IMR-90 (cell line): ENCODE results near the gene TMEM53. TPM values are rescaled to one million over a fixed set of nuclear protein-coding genes. Genes with fewer than 3 reads are reported as not detected.

Experiments
- ATAC-seq: fragments of 200-7000 bp; cut with Tn5 transposase; 2 replicates; pipeline ENCODE4 v1.9.1; 2020; ENCODE audit warnings: low read depth, mild to moderate bottlenecking, moderate library complexity
- BruUV-seq: library from RNA; stranded (reverse); fragments of 400-500 nt; replicated peaks from 2 replicates; lab custom pipeline; 2021; lab: Mats Ljungman, UMichigan
- CTCF ChIA-PET: fragments of 300-600 bp; formaldehyde crosslinking; extraction: SDS; loops from one replicate; lab custom pipeline; 2021; ENCODE audit warnings: antibody characterized with exemption; lab: Yijun Ruan, JAX
- POLR2A ChIA-PET: fragments of 300-600 bp; sonication (Branson Sonifier 250); formaldehyde crosslinking; loops from one replicate; lab custom pipeline; 2022; ENCODE audit warnings: antibody characterized with exemption; ENCODE audit not compliant: unreplicated experiment; lab: Charles Lee
- DNase-seq: peaks from one replicate; pipeline ENCODE4 v3.0.0; 2013
- H2AFZ ChIP-seq: replicated peaks from 2 replicates; pipeline ENCODE3; 2013; ENCODE audit warnings: low read length, mild to moderate bottlenecking; ENCODE audit not compliant: poor library complexity
- H2AK5ac ChIP-seq: 2 replicates; pipeline ENCODE4 v1.6.1; 2013; ENCODE audit warnings: low read depth, low read length, inconsistent platforms
- H2AK9ac ChIP-seq: replicated peaks from 2 replicates; pipeline ENCODE3; 2013; ENCODE audit warnings: mild to moderate bottlenecking, low read depth, low read length, moderate library complexity; ENCODE audit not compliant: poor library complexity
- H2BK120ac ChIP-seq: 2 replicates; pipeline ENCODE4 v1.6.1; 2013; ENCODE audit warnings: low read depth, low read length, inconsistent platforms
- H2BK15ac ChIP-seq: 3 replicates; pipeline ENCODE4 v1.6.1; 2013; ENCODE audit warnings: low read depth, low read length, inconsistent platforms
- H2BK20ac ChIP-seq: 2 replicates; pipeline ENCODE4 v1.6.1; 2013; ENCODE audit warnings: low read depth, mild to moderate bottlenecking, inconsistent platforms, low read length, moderate library complexity
- H2BK5ac ChIP-seq: 2 replicates; pipeline ENCODE4 v1.6.1; 2013; ENCODE audit warnings: mild to moderate bottlenecking, low read depth, low read length, inconsistent platforms; ENCODE audit not compliant: poor library complexity, severe bottlenecking
- H3K14ac ChIP-seq: replicated peaks from 2 replicates; pipeline ENCODE4 v1.6.1; 2013; ENCODE audit warnings: low read depth, low read length, inconsistent platforms
- H3K18ac ChIP-seq: 2 replicates; pipeline ENCODE4 v1.6.1; 2013; ENCODE audit warnings: low read depth, low read length, control low read depth
- H3K23ac ChIP-seq: 2 replicates; pipeline ENCODE4 v1.6.1; 2013; ENCODE audit warnings: low read depth, low read length, inconsistent platforms
- H3K27ac ChIP-seq: 2 replicates; pipeline ENCODE4 v1.5.1; 2013; ENCODE audit warnings: mild to moderate bottlenecking, control low read depth, low read length; ENCODE audit not compliant: insufficient read depth
- H3K27me3 ChIP-seq: 2 replicates; pipeline ENCODE4 v1.6.1; 2013; ENCODE audit warnings: low read length; ENCODE audit not compliant: control insufficient read depth, insufficient read depth
- H3K36me3 ChIP-seq: 2 replicates; pipeline ENCODE4 v1.6.1; 2013; ENCODE audit warnings: low read length, mixed read lengths; ENCODE audit not compliant: control insufficient read depth, insufficient read depth
- H3K4ac ChIP-seq: 2 replicates; pipeline ENCODE4 v1.6.1; 2013; ENCODE audit warnings: low read depth, low read length, inconsistent platforms
- H3K4me1 ChIP-seq: 2 replicates; pipeline ENCODE4 v1.6.1; 2013; ENCODE audit warnings: low read length, mixed read lengths; ENCODE audit not compliant: control insufficient read depth, insufficient read depth
- H3K4me2 ChIP-seq: 2 replicates; pipeline ENCODE4 v1.6.1; 2013; ENCODE audit warnings: low read depth, mild to moderate bottlenecking, control low read depth, low read length, moderate library complexity
- H3K4me3 ChIP-seq: 2 replicates; pipeline ENCODE4 v1.5.1; 2013; ENCODE audit warnings: low read depth, mild to moderate bottlenecking, control low read depth, low read length, moderate library complexity; ENCODE audit not compliant: insufficient read depth
- H3K56ac ChIP-seq: 2 replicates; pipeline ENCODE4 v1.6.1; 2013; ENCODE audit warnings: low read length, inconsistent platforms; ENCODE audit not compliant: insufficient read depth; ENCODE audit errors: extremely low read depth
- H3K79me1 ChIP-seq, 2 experiments: 2 replicates each; pipeline ENCODE4 v1.6.1; 2013; ENCODE audit warnings: low read length in 2 of 2, inconsistent platforms in 1 of 2, low read depth in 1 of 2
- H3K9ac ChIP-seq: 2 replicates; pipeline ENCODE4 v1.6.1; 2013; ENCODE audit warnings: low read depth, low read length, control low read depth
- H3K9me1 ChIP-seq: 2 replicates; pipeline ENCODE4 v1.6.1; 2013; ENCODE audit warnings: low read length, inconsistent platforms; ENCODE audit not compliant: insufficient read depth
- H3K9me3 ChIP-seq: 2 replicates; pipeline ENCODE4 v1.6.1; 2013; ENCODE audit warnings: low read length; ENCODE audit not compliant: control insufficient read depth, insufficient read depth
- H4K20me1 ChIP-seq: 2 replicates; pipeline ENCODE4 v1.6.1; 2013; ENCODE audit warnings: low read length, inconsistent platforms; ENCODE audit not compliant: insufficient read depth
- H4K5ac ChIP-seq: 2 replicates; pipeline ENCODE4 v1.6.1; 2013; ENCODE audit warnings: mild to moderate bottlenecking, low read depth, low read length, control low read depth
- H4K8ac ChIP-seq, 2 experiments: 2 replicates each; pipeline ENCODE4 v1.6.1; 2013; ENCODE audit warnings: low read depth in 2 of 2, low read length in 2 of 2, control low read depth in 1 of 2, inconsistent platforms in 1 of 2
- H4K91ac ChIP-seq: 2 replicates; pipeline ENCODE4 v1.6.1; 2013; ENCODE audit warnings: low read depth, low read length, inconsistent platforms; ENCODE audit not compliant: insufficient read depth
- BHLHE40 ChIP-seq: fragments of 150-350 bp; IDR thresholded peaks from 2 replicates; pipeline ENCODE4 v1.6.1; 2016; ENCODE audit warnings: mild to moderate bottlenecking, low read depth, low read length
- CEBPB ChIP-seq: IDR thresholded peaks from 2 replicates; pipeline ENCODE4 v1.6.1; 2012; ENCODE audit warnings: low read depth, low read length, improper control_type of control experiment
- CHD1 ChIP-seq: IDR thresholded peaks from 2 replicates; pipeline ENCODE4 v1.6.1; 2012; ENCODE audit warnings: low read depth, low read length, improper control_type of control experiment
- FOS ChIP-seq: fragments of 150-350 bp; IDR thresholded peaks from 2 replicates; pipeline ENCODE4 v1.6.1; 2016; ENCODE audit warnings: low read depth, low read length
- MAFK ChIP-seq: IDR thresholded peaks from 2 replicates; pipeline ENCODE4 v1.6.1; 2012; ENCODE audit warnings: low read depth, low read length, improper control_type of control experiment
- MAZ ChIP-seq: IDR thresholded peaks from 2 replicates; pipeline ENCODE4 v1.6.1; 2012; ENCODE audit warnings: low read depth, mild to moderate bottlenecking, low read length, improper control_type of control experiment, moderate library complexity, borderline replicate concordance
- MXI1 ChIP-seq: IDR thresholded peaks from 2 replicates; pipeline ENCODE4 v1.6.1; 2012; ENCODE audit warnings: low read depth, mild to moderate bottlenecking, low read length, moderate library complexity, borderline replicate concordance
- NFE2L2 ChIP-seq: fragments of 150-350 bp; IDR thresholded peaks from 2 replicates; pipeline ENCODE4 v1.6.1; 2016; ENCODE audit warnings: low read depth, mild to moderate bottlenecking, low read length
- POLR2A ChIP-seq: IDR thresholded peaks from 2 replicates; pipeline ENCODE4 v1.6.1; 2012; ENCODE audit warnings: mild to moderate bottlenecking, low read depth, low read length
- RAD21 ChIP-seq: IDR thresholded peaks from 2 replicates; pipeline ENCODE4 v1.6.1; 2012; ENCODE audit warnings: low read length, improper control_type of control experiment
- RCOR1 ChIP-seq: IDR thresholded peaks from 2 replicates; pipeline ENCODE4 v1.6.1; 2012; ENCODE audit warnings: mild to moderate bottlenecking, low read length, improper control_type of control experiment; ENCODE audit not compliant: insufficient replicate concordance
- RFX5 ChIP-seq: IDR thresholded peaks from 2 replicates; pipeline ENCODE4 v1.8.0; 2012; ENCODE audit warnings: low read depth, mild to moderate bottlenecking, low read length, moderate library complexity
- SMC3 ChIP-seq: fragments of 150-350 bp; IDR thresholded peaks from 2 replicates; pipeline ENCODE4 v1.6.1; 2016; ENCODE audit warnings: low read depth, mild to moderate bottlenecking, antibody characterized with exemption, low read length, moderate library complexity
- WGBS, 2 experiments: methylation state at CpG; one replicate each; pipeline versions ENCODE4 v1.1.5 to v1.1.7; 2013; ENCODE audit warnings: missing lambda C conversion rate in 2 of 2; ENCODE audit not compliant: insufficient read length in 1 of 2; ENCODE audit errors: extremely low coverage in 2 of 2; 5-methylcytosine and 5-hydroxymethylcytosine counted together
- dilution Hi-C: fragments of 300-500 bp; cut with HindIII; formaldehyde crosslinking; loops from one replicate; pipeline ENCODE4 v1.14.3; 2018; ENCODE audit warnings: low sequenced_read_pairs; ENCODE audit not compliant: unreplicated experiment
- in situ Hi-C: fragments of 300-500 bp; cut with MboI; formaldehyde crosslinking; loops from 3 replicates; pipeline ENCODE4 v1.14.3; 2019; ENCODE audit warnings: low sequenced_read_pairs, inconsistent platforms, mixed read lengths
- intact Hi-C: fragments of 100-400 bp; cut with micrococcal nuclease; formaldehyde crosslinking; loops from 2 replicates; pipeline ENCODE4 v1.10.0; 2022
- polyA plus RNA-seq, 3 experiments: library from polyadenylated mRNA; depleted of rRNA; stranded (reverse); fragments of >200 nt; gene quantifications; 2 replicates each; pipeline ENCODE4 v1.2.3, GENCODE V29; 2012; ENCODE audit warnings: low replicate concordance in 1 of 3
- total RNA-seq: library from RNA; depleted of rRNA; stranded (reverse); fragments of >200 nt; gene quantifications from 2 replicates; pipeline ENCODE4 v1.2.3, GENCODE V29; 2012
- TF ChIP-seq, protein P1 (sequence below): conservative IDR thresholded peaks from 2 replicates; pipeline ENCODE4 v1.5.1; 2012; ENCODE audit warnings: mild to moderate bottlenecking, low read depth, low read length, improper control_type of control experiment
- TF ChIP-seq, protein P2 (sequence below): fragments of 150-350 bp; IDR thresholded peaks from 2 replicates; pipeline ENCODE4 v1.6.1; 2016; ENCODE audit warnings: low read depth, mild to moderate bottlenecking, low read length, moderate library complexity, borderline replicate concordance
- TF ChIP-seq, protein P3 (sequence below): fragments of 150-350 bp; IDR thresholded peaks from 2 replicates; pipeline ENCODE4 v1.6.1; 2017; ENCODE audit warnings: mild to moderate bottlenecking, antibody characterized with exemption, low read length, low read depth

Gene TMEM53
- total and polyA plus RNA-seq, 2 of the 4 experiments (the other 2 are of a cell fraction): 2.7 to 6.3 TPM

DNA sequence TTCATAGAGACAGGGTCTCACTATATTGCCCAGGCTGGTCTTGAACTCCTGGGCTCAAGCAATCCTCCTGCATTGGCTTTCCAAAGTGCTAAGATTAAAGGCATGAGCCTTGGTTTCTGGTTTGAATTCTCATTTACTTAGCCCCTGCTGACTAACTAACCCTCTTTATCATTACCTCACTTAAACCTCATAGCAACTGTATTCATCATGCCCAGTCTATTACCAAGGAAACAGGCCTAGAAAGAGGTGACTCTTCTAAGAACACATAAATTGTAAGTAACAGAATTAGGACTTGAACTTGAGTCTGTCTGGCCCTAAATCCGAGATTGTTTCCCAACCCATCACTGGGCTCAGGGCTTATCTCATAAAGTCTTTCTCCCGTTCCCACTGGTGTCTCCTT is 44.2 kb downstream of the TMEM53 start:
- peaks cover 18% of the 10 kb centered on the region for H3K36me3 ChIP-seq
- H3K23ac ChIP-seq: no peak overlapping the region; the same call in none of the 2 replicates
- BruUV-seq: no TSS peak
- peak overlapping the region; percentile 28; the same call in 1 of the 2 replicates for H4K91ac ChIP-seq
- H3K9me3 ChIP-seq: no peaks in the 10 kb centered on the region
- peaks cover 16% of the 10 kb centered on the region for H3K4me1 ChIP-seq
- no peak overlapping the region; the same call in 1 of the 2 replicates for H2AK5ac ChIP-seq
- H2AK9ac ChIP-seq: peak overlapping the region; percentile 4
- peak overlapping the region; percentile 91; the same call in 2 of the 3 replicates for H2BK15ac ChIP-seq
- dilution Hi-C loops (no loop called here), intact Hi-C loops (no loop called here), in situ Hi-C loops (no loop called here)
- H3K14ac ChIP-seq: peak overlapping the region; percentile 77; the same call in 1 of the 2 replicates
- DNase-seq (peak; percentile 82), ATAC-seq (no peak)
- no peak overlapping the region for H3K27ac ChIP-seq
- peaks cover 38% of the 10 kb centered on the region for H3K9me1 ChIP-seq
- no peak overlapping the region for H3K4me2 ChIP-seq
- H3K18ac ChIP-seq: peak overlapping the region; percentile 62; the same call in 1 of the 2 replicates
- no peak overlapping the region for H2AFZ ChIP-seq
- H4K8ac ChIP-seq: peak overlapping the region in 1 of 2 experiments; percentile 100; a peak in 2 of 4 replicates
- H3K56ac ChIP-seq: no peak overlapping the region
- peak overlapping the region; percentile 99; the same call in 1 of the 2 replicates for H4K5ac ChIP-seq
- H2BK20ac ChIP-seq: peak overlapping the region; percentile 64; the same call in 1 of the 2 replicates
- ChIA-PET CTCF (interaction anchor here (2.4 kb wide), 1 partner anchor 23 kb away, joined by 11 read pairs; no protein-coding TSS in a partner anchor), POLR2A (no interaction called here)
- H3K27me3 ChIP-seq: no peaks in the 10 kb centered on the region; the same call in 1 of the 2 replicates
- H3K79me1 ChIP-seq: peaks cover 27 to 36% of the 10 kb centered on the region in 2 experiments
- peaks cover 12% of the 10 kb centered on the region for H4K20me1 ChIP-seq
- H3K4ac ChIP-seq: peak overlapping the region; percentile 80
- WGBS, 2 experiments: no CpG with 5 or more reads among the region's 2 CpGs
- 0 out of 2 replicates have a peak overlapping the region, but pooled peaks have one; percentile 11 for H2BK120ac ChIP-seq
- H2BK5ac ChIP-seq: peak overlapping the region; percentile 93
- H3K4me3 ChIP-seq: no peak overlapping the region
- TF ChIP-seq CHD1: no peak
- TF ChIP-seq RFX5: no peak
- no peak for TF ChIP-seq FOS
- no peak for TF ChIP-seq MAFK
- no peak for TF ChIP-seq NFE2L2
- TF ChIP-seq, protein P1, sequence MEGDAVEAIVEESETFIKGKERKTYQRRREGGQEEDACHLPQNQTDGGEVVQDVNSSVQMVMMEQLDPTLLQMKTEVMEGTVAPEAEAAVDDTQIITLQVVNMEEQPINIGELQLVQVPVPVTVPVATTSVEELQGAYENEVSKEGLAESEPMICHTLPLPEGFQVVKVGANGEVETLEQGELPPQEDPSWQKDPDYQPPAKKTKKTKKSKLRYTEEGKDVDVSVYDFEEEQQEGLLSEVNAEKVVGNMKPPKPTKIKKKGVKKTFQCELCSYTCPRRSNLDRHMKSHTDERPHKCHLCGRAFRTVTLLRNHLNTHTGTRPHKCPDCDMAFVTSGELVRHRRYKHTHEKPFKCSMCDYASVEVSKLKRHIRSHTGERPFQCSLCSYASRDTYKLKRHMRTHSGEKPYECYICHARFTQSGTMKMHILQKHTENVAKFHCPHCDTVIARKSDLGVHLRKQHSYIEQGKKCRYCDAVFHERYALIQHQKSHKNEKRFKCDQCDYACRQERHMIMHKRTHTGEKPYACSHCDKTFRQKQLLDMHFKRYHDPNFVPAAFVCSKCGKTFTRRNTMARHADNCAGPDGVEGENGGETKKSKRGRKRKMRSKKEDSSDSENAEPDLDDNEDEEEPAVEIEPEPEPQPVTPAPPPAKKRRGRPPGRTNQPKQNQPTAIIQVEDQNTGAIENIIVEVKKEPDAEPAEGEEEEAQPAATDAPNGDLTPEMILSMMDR: no peak
- TF ChIP-seq, protein P2, sequence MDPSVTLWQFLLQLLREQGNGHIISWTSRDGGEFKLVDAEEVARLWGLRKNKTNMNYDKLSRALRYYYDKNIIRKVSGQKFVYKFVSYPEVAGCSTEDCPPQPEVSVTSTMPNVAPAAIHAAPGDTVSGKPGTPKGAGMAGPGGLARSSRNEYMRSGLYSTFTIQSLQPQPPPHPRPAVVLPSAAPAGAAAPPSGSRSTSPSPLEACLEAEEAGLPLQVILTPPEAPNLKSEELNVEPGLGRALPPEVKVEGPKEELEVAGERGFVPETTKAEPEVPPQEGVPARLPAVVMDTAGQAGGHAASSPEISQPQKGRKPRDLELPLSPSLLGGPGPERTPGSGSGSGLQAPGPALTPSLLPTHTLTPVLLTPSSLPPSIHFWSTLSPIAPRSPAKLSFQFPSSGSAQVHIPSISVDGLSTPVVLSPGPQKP: no peak
- TF ChIP-seq POLR2A: no peak
- TF ChIP-seq, protein P3, sequence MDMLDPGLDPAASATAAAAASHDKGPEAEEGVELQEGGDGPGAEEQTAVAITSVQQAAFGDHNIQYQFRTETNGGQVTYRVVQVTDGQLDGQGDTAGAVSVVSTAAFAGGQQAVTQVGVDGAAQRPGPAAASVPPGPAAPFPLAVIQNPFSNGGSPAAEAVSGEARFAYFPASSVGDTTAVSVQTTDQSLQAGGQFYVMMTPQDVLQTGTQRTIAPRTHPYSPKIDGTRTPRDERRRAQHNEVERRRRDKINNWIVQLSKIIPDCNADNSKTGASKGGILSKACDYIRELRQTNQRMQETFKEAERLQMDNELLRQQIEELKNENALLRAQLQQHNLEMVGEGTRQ: no peak
- TF ChIP-seq RCOR1: no peak
- TF ChIP-seq CEBPB: no peak
- no peak for TF ChIP-seq MXI1
- TF ChIP-seq RAD21: no peak
- TF ChIP-seq MAZ: no peak
- no peak for TF ChIP-seq BHLHE40
- no peak for TF ChIP-seq SMC3
- no peak overlapping the region for H3K9ac ChIP-seq
